A549 (cell line): Measurements from ENCODE around the gene CD163L1.
"Not testable (repeated sequence)": the region's sequence is repeated elsewhere in the genome, so short reads cannot be mapped to it uniquely, and the experiment has no call there.

Experiments
- CEBPB ChIP-seq, 2 experiments: fragments of >200 bp in 1 of 2; sonication (Bioruptor Twin) in 1 of 2; formaldehyde crosslinking in 1 of 2; IDR thresholded peaks; 2 replicates each; pipeline ENCODE4 v1.6.1; 2012 to 2016
- CTCF ChIP-seq: fragments of >200 bp; sonication (Bioruptor Twin); formaldehyde crosslinking; IDR thresholded peaks from 3 replicates; pipeline ENCODE4 v1.5.1; 2016
- EP300 ChIP-seq, 2 experiments: fragments of >200 bp; sonication (Bioruptor Twin); formaldehyde crosslinking; IDR thresholded peaks; 2 replicates in 1 of 2; 3 replicates in 1 of 2; pipeline ENCODE4 v1.6.1; 2016 to 2017
- JUNB ChIP-seq: fragments of >200 bp; sonication (Bioruptor Twin); formaldehyde crosslinking; IDR thresholded peaks from 2 replicates; pipeline ENCODE4 v1.6.1; 2016
- POLR2A ChIP-seq: IDR thresholded peaks from 2 replicates; pipeline ENCODE4 v1.6.1; 2012; ENCODE audit warnings: mild to moderate bottlenecking, low read length
- REST ChIP-seq: fragments of 200-600 bp; sonication (generic); IDR thresholded peaks from 2 replicates; pipeline ENCODE4 v1.6.1; 2016; ENCODE audit warnings: antibody characterized with exemption, mild to moderate bottlenecking, moderate library complexity
- ZFP36 ChIP-seq: fragments of 450-650 bp; IDR thresholded peaks from 2 replicates; pipeline ENCODE4 v1.6.1; 2014; ENCODE audit warnings: borderline replicate concordance; ENCODE audit not compliant: partially characterized antibody

DNA sequence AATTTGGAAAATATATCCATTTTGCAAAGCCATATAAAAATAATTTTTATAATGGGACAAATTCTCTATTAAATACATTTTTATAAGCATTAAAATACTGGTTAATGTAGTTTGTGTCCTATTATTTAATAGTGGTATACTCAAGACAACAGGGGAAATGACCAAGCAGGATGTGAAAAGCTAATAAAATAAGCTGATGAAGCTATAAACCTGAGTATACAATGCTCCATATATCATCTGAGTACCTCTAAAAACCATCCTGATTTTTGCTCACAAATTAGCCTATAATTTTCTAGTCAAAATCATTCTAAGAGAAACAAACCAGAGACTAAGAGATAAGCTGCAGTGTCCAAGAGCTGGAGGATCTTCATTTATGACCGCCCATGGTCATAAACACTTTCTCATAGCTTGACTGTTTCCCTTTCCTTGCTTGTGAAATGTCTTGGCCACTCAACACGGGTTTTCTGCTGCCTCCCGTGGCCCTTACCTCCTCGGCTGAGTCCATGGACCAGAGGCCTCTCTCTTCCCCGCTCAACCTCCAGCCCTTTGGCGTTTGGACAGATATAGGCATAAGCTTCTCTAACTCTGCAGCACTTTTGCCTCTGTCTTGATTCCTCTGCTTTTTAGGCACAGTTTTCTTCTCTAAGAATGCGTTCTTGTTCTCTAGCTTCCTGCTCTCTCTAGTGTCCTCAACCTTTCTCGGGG, 5.5 kb downstream of the CD163L1 start:
- not testable (repeated sequence) for TF ChIP-seq CEBPB (IDR thresholded peaks at IDR 0.05); ZFP36; JUNB; CTCF; EP300 (IDR thresholded peaks at IDR 0.05); REST; POLR2A
